ENCODE data around the gene NUAK1.

Gene NUAK1

DNA sequence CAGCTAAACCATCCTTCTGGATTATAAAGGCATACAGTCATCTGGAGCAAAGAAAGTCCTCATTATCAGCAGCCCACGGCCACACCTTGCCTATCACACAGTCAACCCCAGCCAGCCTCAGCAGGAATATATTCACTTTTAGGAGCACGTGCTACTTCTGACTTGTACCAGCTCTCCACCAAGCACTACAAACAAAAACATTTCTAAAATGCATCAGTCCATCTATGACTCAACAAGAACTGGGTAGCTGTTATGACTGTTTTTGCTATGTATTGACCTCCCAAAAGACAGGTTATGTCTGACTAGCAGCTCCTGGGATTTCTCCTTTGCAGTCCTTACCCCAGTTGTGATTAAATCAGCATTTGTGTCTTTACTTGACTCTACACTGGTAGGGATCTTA is 31.2 kb downstream of the NUAK1 start:
- TF ChIP-seq SIN3A (IDR thresholded peaks at IDR 0.05; ENCODE audit: borderline replicate concordance, insufficient read depth, low read length) = no peak
- TF ChIP-seq FOXP2 (optimal IDR thresholded peaks at IDR 0.05; ENCODE audit: borderline replicate concordance, extremely low read depth, extremely low read length, insufficient read depth) = no peak
- TF ChIP-seq POLR2AphosphoS5 (IDR thresholded peaks at IDR 0.05; ENCODE audit: low read depth, low read length) = no peak
- TF ChIP-seq TAF1 (IDR thresholded peaks at IDR 0.05; ENCODE audit: borderline replicate concordance, insufficient read depth, low read length) = no peak
- TF ChIP-seq, protein P1, sequence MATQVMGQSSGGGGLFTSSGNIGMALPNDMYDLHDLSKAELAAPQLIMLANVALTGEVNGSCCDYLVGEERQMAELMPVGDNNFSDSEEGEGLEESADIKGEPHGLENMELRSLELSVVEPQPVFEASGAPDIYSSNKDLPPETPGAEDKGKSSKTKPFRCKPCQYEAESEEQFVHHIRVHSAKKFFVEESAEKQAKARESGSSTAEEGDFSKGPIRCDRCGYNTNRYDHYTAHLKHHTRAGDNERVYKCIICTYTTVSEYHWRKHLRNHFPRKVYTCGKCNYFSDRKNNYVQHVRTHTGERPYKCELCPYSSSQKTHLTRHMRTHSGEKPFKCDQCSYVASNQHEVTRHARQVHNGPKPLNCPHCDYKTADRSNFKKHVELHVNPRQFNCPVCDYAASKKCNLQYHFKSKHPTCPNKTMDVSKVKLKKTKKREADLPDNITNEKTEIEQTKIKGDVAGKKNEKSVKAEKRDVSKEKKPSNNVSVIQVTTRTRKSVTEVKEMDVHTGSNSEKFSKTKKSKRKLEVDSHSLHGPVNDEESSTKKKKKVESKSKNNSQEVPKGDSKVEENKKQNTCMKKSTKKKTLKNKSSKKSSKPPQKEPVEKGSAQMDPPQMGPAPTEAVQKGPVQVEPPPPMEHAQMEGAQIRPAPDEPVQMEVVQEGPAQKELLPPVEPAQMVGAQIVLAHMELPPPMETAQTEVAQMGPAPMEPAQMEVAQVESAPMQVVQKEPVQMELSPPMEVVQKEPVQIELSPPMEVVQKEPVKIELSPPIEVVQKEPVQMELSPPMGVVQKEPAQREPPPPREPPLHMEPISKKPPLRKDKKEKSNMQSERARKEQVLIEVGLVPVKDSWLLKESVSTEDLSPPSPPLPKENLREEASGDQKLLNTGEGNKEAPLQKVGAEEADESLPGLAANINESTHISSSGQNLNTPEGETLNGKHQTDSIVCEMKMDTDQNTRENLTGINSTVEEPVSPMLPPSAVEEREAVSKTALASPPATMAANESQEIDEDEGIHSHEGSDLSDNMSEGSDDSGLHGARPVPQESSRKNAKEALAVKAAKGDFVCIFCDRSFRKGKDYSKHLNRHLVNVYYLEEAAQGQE (IDR thresholded peaks at IDR 0.05; ENCODE audit: insufficient read depth in 1 of 2, low read depth in 2 of 2, low read length in 2 of 2) = no peak

DNA sequence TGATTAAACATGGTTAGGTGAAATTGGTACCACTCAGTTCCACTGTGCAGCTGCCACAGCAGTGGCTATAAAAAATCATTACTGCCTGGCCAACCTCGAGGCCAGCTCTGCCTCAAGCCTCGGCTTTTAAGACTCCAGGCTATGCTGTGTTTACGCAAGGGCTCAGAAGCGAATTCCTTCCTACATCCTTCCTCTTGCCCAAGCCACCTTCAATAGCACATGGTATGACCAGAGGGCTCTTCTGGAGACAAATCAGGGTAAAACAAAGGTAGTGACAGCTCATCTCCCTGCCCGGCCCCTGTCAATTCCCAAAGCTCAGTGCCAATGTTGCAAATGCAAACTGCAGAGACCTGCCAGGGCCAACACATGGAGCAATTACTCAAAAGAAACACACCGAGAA is 31.9 kb downstream of the NUAK1 start:
- TF ChIP-seq TAF1 (IDR thresholded peaks at IDR 0.05; ENCODE audit: borderline replicate concordance, insufficient read depth, low read length) (no peak), FOXP2 (optimal IDR thresholded peaks at IDR 0.05; ENCODE audit: borderline replicate concordance, extremely low read depth, extremely low read length, insufficient read depth) (no peak), POLR2AphosphoS5 (IDR thresholded peaks at IDR 0.05; ENCODE audit: low read depth, low read length) (no peak)
- TF ChIP-seq, protein P1 (IDR thresholded peaks at IDR 0.05; ENCODE audit: insufficient read depth in 1 of 2, low read depth in 2 of 2, low read length in 2 of 2) = no peak

DNA sequence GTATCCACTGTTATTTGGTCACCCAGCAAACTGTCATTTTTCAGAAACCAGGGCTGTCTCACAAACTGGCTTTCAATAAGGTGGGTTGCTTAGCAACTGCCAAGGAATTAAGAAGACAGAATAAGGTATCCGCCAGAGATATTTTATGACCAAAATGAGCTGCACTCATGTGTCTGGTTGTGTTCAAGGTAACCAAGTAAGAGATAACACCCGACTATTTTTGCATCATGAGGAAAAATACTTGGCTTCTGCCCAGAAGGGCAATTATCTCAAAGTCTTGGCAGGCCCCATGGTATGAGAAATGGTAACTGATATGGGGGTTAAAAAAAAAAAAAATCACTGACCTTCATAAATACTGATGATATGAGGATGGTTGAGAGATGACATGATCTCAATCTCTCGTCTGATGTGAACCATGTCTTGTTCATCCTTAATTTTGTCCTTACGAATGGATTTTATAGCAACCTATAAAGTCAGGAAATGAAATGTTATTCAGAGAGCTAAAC is 32.6 kb downstream of the NUAK1 start:
- no peak for TF ChIP-seq FOXP2 (optimal IDR thresholded peaks at IDR 0.05; ENCODE audit: borderline replicate concordance, extremely low read depth, extremely low read length, insufficient read depth)
- no peak for TF ChIP-seq SIN3A (IDR thresholded peaks at IDR 0.05; ENCODE audit: borderline replicate concordance, insufficient read depth, low read length)
- TF ChIP-seq TAF1 (IDR thresholded peaks at IDR 0.05; ENCODE audit: borderline replicate concordance, insufficient read depth, low read length) = no peak
- TF ChIP-seq POLR2AphosphoS5 (IDR thresholded peaks at IDR 0.05; ENCODE audit: low read depth, low read length) = no peak
- TF ChIP-seq, protein P1 (IDR thresholded peaks at IDR 0.05; ENCODE audit: insufficient read depth in 1 of 2, low read depth in 2 of 2, low read length in 2 of 2) = no peak

GRCh38 chr12:106101803-106102202 is 37.0 kb downstream of the NUAK1 start:
- no peak for TF ChIP-seq POLR2AphosphoS5 (IDR thresholded peaks at IDR 0.05; ENCODE audit: low read depth, low read length)
- TF ChIP-seq, protein P1 (IDR thresholded peaks at IDR 0.05; ENCODE audit: insufficient read depth in 1 of 2, low read depth in 2 of 2, low read length in 2 of 2) = no peak

DNA sequence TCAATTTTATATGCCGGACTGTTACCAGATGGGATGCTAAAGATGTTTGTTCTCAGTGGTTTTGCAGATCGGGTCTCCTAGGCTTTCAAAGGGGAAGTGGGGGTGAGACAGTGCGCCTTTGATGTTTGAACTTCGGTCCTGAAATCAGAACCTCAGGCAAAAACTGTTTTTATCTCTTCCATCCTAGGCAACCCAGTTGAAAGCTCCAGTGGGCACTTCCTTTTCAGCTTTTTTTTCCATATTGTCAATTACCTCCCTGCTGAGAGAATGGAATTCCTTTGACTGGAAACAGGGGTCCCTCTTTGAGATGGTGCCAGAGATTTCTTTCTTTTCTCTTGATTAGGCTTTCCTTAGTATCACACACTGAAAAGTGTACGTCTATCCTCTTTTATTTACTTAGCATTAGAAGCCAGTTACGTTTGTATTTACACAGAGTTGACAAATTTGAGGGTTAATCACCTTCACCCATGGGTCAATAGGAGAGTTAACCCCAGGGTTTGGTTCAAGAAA is 40.0 kb downstream of the NUAK1 start:
- TF ChIP-seq TAF1 (IDR thresholded peaks at IDR 0.05; ENCODE audit: borderline replicate concordance, insufficient read depth, low read length) (no peak), POLR2AphosphoS5 (IDR thresholded peaks at IDR 0.05; ENCODE audit: low read depth, low read length) (no peak), SIN3A (IDR thresholded peaks at IDR 0.05; ENCODE audit: borderline replicate concordance, insufficient read depth, low read length) (no peak), FOXP2 (optimal IDR thresholded peaks at IDR 0.05; ENCODE audit: borderline replicate concordance, extremely low read depth, extremely low read length, insufficient read depth) (no peak)
